AG04450 (cell line): ENCODE results near the gene AMACR. TPM values are rescaled to one million over a fixed set of nuclear protein-coding genes. Genes with fewer than 3 reads are reported as not detected.

ENCODE experiments used
- CTCF ChIA-PET: fragments of 300-600, 350-600 bp; formaldehyde crosslinking; extraction: SDS; loops from one replicate; lab custom pipeline; 2022; ENCODE audit warnings: antibody characterized with exemption, inconsistent platforms; lab: Charles Lee
- POLR2A ChIA-PET: fragments of 350-600 bp; formaldehyde crosslinking; extraction: SDS; loops from one replicate; lab custom pipeline; 2021; ENCODE audit warnings: antibody characterized with exemption, inconsistent platforms; lab: Yijun Ruan, JAX
- DNase-seq: peaks from one replicate; pipeline ENCODE4 v3.0.0-alpha.2; 2011; ENCODE audit warnings: low read depth, low spot score
- H3K27ac ChIP-seq: one replicate; pipeline ENCODE4 v1.5.1; 2012; ENCODE audit warnings: low read depth, low read length, control low read depth
- H3K27me3 ChIP-seq: one replicate; pipeline ENCODE4 v1.6.0; 2012; ENCODE audit warnings: low read length; ENCODE audit not compliant: control insufficient read depth, insufficient read depth
- H3K4me3 ChIP-seq: 2 replicates; pipeline ENCODE4 v1.5.1; 2011; ENCODE audit warnings: mild to moderate bottlenecking, low read depth, low read length, control low read depth
- H3K9me3 ChIP-seq: 2 replicates; pipeline ENCODE4 v1.5.1; 2012; ENCODE audit warnings: low read length; ENCODE audit not compliant: control insufficient read depth, insufficient read depth
- CTCF ChIP-seq: IDR thresholded peaks from 2 replicates; pipeline ENCODE4 v1.5.1; 2011; ENCODE audit warnings: low read depth, low read length, control low read depth, inconsistent platforms
- polyA plus RNA-seq: library from polyadenylated mRNA; depleted of rRNA; stranded (reverse); fragments of >200 nt; gene quantifications from 2 replicates; pipeline ENCODE4 v1.2.3, GENCODE V29; 2011

Gene AMACR
- polyA plus RNA-seq, 1 experiment, result 10.0 TPM

GRCh38 chr5:33999978-34000377 is 7.9 kb downstream of the AMACR start:
- no peak for TF ChIP-seq CTCF
- Histone ChIP-seq H3K4me3 (no peak overlapping the region), H3K9me3 (no peaks in the 10 kb centered on the region), H3K27ac (no peak overlapping the region), H3K27me3 (no peaks in the 10 kb centered on the region)
- no peak for DNase-seq
- ChIA-PET CTCF (interaction anchor here (0.7 to 1.7 kb wide), 4 partner anchors 30 to 529 kb away, joined by 3 to 5 read pairs (median 4); no protein-coding TSS in a partner anchor), POLR2A (no interaction called here)

GRCh38 chr5:33997331-33997983 is 10.4 kb downstream of the AMACR start:
- ChIA-PET POLR2A (interaction anchor here (0.5 to 0.6 kb wide), 2 partner anchors 11 kb away, joined by 4 read pairs; no protein-coding TSS in a partner anchor), CTCF (interaction anchor here (0.5 to 3.7 kb wide), 23 partner anchors 10 to 471 kb away, joined by 3 to 44 read pairs (median 3); partner anchors contain the start of gene AMACR)
- Histone ChIP-seq H3K4me3 (no peak overlapping the region), H3K27ac (no peak overlapping the region), H3K27me3 (no peaks in the 10 kb centered on the region), H3K9me3 (no peaks in the 10 kb centered on the region)
- TF ChIP-seq CTCF, result peak; percentile 81
- DNase-seq, result peak; percentile 65

- CTCF ChIA-PET, result interaction anchor here (1.1 to 3.7 kb wide), 6 partner anchors 14 to 470 kb away, joined by 4 to 44 read pairs (median 11); no protein-coding TSS in a partner anchor
- no peaks in the 10 kb centered on the region for H3K9me3 ChIP-seq
- H3K27me3 ChIP-seq, result no peaks in the 10 kb centered on the region
- POLR2A ChIA-PET, result interaction anchor here (1.2 kb wide), 1 partner anchor 12 kb away, joined by 4 read pairs; no protein-coding TSS in a partner anchor
- DNase-seq, result no peak
- no peak overlapping the region for H3K4me3 ChIP-seq
- H3K27ac ChIP-seq, result no peak overlapping the region
- TF ChIP-seq CTCF, result no peak
These were observed 12.0 kb downstream of the AMACR start for GRCh38 chr5:33995865-33996264.

GRCh38 chr5:33994845-33995244 is 13.0 kb downstream of the AMACR start:
- Histone ChIP-seq H3K4me3 (no peak overlapping the region), H3K27ac (no peak overlapping the region), H3K9me3 (no peaks in the 10 kb centered on the region), H3K27me3 (no peaks in the 10 kb centered on the region)
- ChIA-PET CTCF (interaction anchor here (3.7 kb wide), 1 partner anchor 457 kb away, joined by 44 read pairs; no protein-coding TSS in a partner anchor), POLR2A (no interaction called here)
- no peak for DNase-seq
- TF ChIP-seq CTCF, result no peak

- ChIA-PET CTCF (no interaction called here), POLR2A (no interaction called here)
- no peak overlapping the region for H3K4me3 ChIP-seq
- DNase-seq, result no peak
- no peak for TF ChIP-seq CTCF
- no peak overlapping the region for H3K27ac ChIP-seq
- no peaks in the 10 kb centered on the region for H3K9me3 ChIP-seq
- H3K27me3 ChIP-seq, result no peaks in the 10 kb centered on the region
These were observed 15.0 kb downstream of the AMACR start for GRCh38 chr5:33992864-33993263.
